WTC11 (cell line): ENCODE measurements around the gene LYPD6B. TPM values are rescaled to one million over a fixed set of nuclear protein-coding genes. Genes with fewer than 3 reads are reported as not detected.

ENCODE experiments used
- ATAC-seq: fragments of 200-7000 bp; cut with Tn5 transposase; 2 replicates; pipeline ENCODE4 v1.10.0; 2021; ENCODE audit warnings: mild to moderate bottlenecking, moderate library complexity
- CTCF ChIA-PET: fragments of 300-600 bp; sonication (Branson Sonifier 250); formaldehyde crosslinking; loops from one replicate; lab custom pipeline; 2021; ENCODE audit warnings: antibody characterized with exemption; lab: Charles Lee
- POLR2A ChIA-PET: fragments of 350-600 bp; sonication (Branson Sonifier 250); formaldehyde crosslinking; loops from one replicate; lab custom pipeline; 2021; ENCODE audit warnings: antibody characterized with exemption; lab: Charles Lee
- DNase-seq: peaks from one replicate; pipeline ENCODE4 v3.0.0; 2021; ENCODE audit warnings: low spot score
- H3K27ac Mint-ChIP-seq: 2 replicates; pipeline ENCODE4 v1.8.0; 2021; ENCODE audit warnings: mixed read lengths
- H3K27me3 Mint-ChIP-seq: 2 replicates; pipeline ENCODE4 v1.8.0; 2021; ENCODE audit warnings: low read depth, mild to moderate bottlenecking, moderate library complexity, mixed read lengths
- H3K36me3 Mint-ChIP-seq: 2 replicates; pipeline ENCODE4 v1.8.0; 2021; ENCODE audit warnings: mixed read lengths
- H3K4me1 Mint-ChIP-seq: 2 replicates; pipeline ENCODE4 v1.8.0; 2022; ENCODE audit warnings: mixed read lengths
- H3K4me3 Mint-ChIP-seq: 2 replicates; pipeline ENCODE4 v1.8.0; 2021; ENCODE audit warnings: mild to moderate bottlenecking, moderate library complexity, mixed read lengths
- H3K9me3 Mint-ChIP-seq: 2 replicates; pipeline ENCODE4 v1.8.0; 2021; ENCODE audit warnings: mixed read lengths
- CBFB ChIP-seq: sonication (generic); formaldehyde crosslinking; IDR thresholded peaks from 2 replicates; pipeline ENCODE4 v1.8.1; 2022; ENCODE audit warnings: mild to moderate bottlenecking, low read depth, missing genetic modification reagents
- ELF4 ChIP-seq: sonication (generic); formaldehyde crosslinking; IDR thresholded peaks from 2 replicates; pipeline ENCODE4 v1.8.1; 2022; ENCODE audit warnings: low read depth, mild to moderate bottlenecking, moderate library complexity, missing genetic modification reagents
- EMX1 ChIP-seq: fragments of 250-450 bp; sonication (Bioruptor Pico); IDR thresholded peaks from 2 replicates; pipeline ENCODE4 v1.8.0; 2021; ENCODE audit warnings: mild to moderate bottlenecking
- FOXJ3 ChIP-seq: sonication (generic); formaldehyde crosslinking; IDR thresholded peaks from 2 replicates; pipeline ENCODE4 v1.9.0; 2021; ENCODE audit warnings: missing genetic modification reagents, mild to moderate bottlenecking, borderline replicate concordance
- KAT7 ChIP-seq: sonication (generic); formaldehyde crosslinking; IDR thresholded peaks from 2 replicates; pipeline ENCODE4 v1.8.1; 2023; ENCODE audit warnings: missing genetic modification reagents, mild to moderate bottlenecking, borderline replicate concordance
- MXD4 ChIP-seq: fragments of 250-450 bp; sonication (Bioruptor Pico); IDR thresholded peaks from 2 replicates; pipeline ENCODE4 v1.8.0; 2021; ENCODE audit warnings: mild to moderate bottlenecking, moderate library complexity, borderline replicate concordance
- NFATC4 ChIP-seq: fragments of 250-450 bp; sonication (Bioruptor Pico); IDR thresholded peaks from 2 replicates; pipeline ENCODE4 v1.9.0; 2021; ENCODE audit warnings: mild to moderate bottlenecking
- NR2C2 ChIP-seq: sonication (generic); formaldehyde crosslinking; IDR thresholded peaks from 2 replicates; pipeline ENCODE4 v1.8.0; 2022; ENCODE audit warnings: mild to moderate bottlenecking, missing genetic modification reagents
- RELA ChIP-seq: sonication (generic); formaldehyde crosslinking; IDR thresholded peaks from 2 replicates; pipeline ENCODE4 v1.8.1; 2022; ENCODE audit warnings: missing genetic modification reagents, mild to moderate bottlenecking, borderline replicate concordance
- RORB ChIP-seq: fragments of 250-450 bp; sonication (Bioruptor Pico); IDR thresholded peaks from 2 replicates; pipeline ENCODE4 v1.9.0; 2021; ENCODE audit warnings: mild to moderate bottlenecking
- TEAD4 ChIP-seq: sonication (generic); formaldehyde crosslinking; IDR thresholded peaks from 2 replicates; pipeline ENCODE4 v1.8.0; 2022; ENCODE audit warnings: mild to moderate bottlenecking, missing genetic modification reagents
- ZNF263 ChIP-seq: sonication (generic); formaldehyde crosslinking; IDR thresholded peaks from 2 replicates; pipeline ENCODE4 v1.8.1; 2022; ENCODE audit warnings: low read depth, mild to moderate bottlenecking, moderate library complexity, missing genetic modification reagents
- total RNA-seq: library from RNA; stranded (reverse); gene quantifications from 3 replicates; pipeline ENCODE4 v1.2.3, GENCODE V29; 2021
- TF ChIP-seq, protein P1 (sequence below): sonication (generic); formaldehyde crosslinking; IDR thresholded peaks from 2 replicates; pipeline ENCODE4 v1.8.0; 2022; ENCODE audit warnings: mild to moderate bottlenecking, missing genetic modification reagents
- TF ChIP-seq, protein P2 (sequence below): fragments of 200-600 bp; IDR thresholded peaks from 2 replicates; pipeline ENCODE4 v1.8.0; 2022; ENCODE audit warnings: antibody characterized with exemption
- TF ChIP-seq, protein P3 (sequence below): sonication (generic); formaldehyde crosslinking; IDR thresholded peaks from 2 replicates; pipeline ENCODE4 v1.8.0; 2022; ENCODE audit warnings: mild to moderate bottlenecking, missing genetic modification reagents
- TF ChIP-seq, protein P4 (sequence below): fragments of 250-450 bp; sonication (Bioruptor Pico); IDR thresholded peaks from 2 replicates; pipeline ENCODE4 v2.1.2; 2022; ENCODE audit warnings: mild to moderate bottlenecking, moderate library complexity
- TF ChIP-seq, protein P5 (sequence below): sonication (generic); formaldehyde crosslinking; IDR thresholded peaks from 2 replicates; pipeline ENCODE4 v1.8.1; 2022; ENCODE audit warnings: low read depth, missing genetic modification reagents, borderline replicate concordance
- TF ChIP-seq, protein P6 (sequence below): sonication (generic); formaldehyde crosslinking; IDR thresholded peaks from 2 replicates; pipeline ENCODE4 v1.8.0; 2022; ENCODE audit warnings: mild to moderate bottlenecking, missing genetic modification reagents
- TF ChIP-seq, protein P7 (sequence below): sonication (generic); formaldehyde crosslinking; IDR thresholded peaks from 2 replicates; pipeline ENCODE4 v1.8.1; 2023; ENCODE audit warnings: mild to moderate bottlenecking, missing genetic modification reagents
- TF ChIP-seq, protein P8 (sequence below): sonication (generic); formaldehyde crosslinking; IDR thresholded peaks from 2 replicates; pipeline ENCODE4 v1.8.1; 2023; ENCODE audit warnings: mild to moderate bottlenecking, missing genetic modification reagents, moderate library complexity

Gene LYPD6B
- total RNA-seq, 1 experiment from 2014 or later: 1.6 TPM

DNA sequence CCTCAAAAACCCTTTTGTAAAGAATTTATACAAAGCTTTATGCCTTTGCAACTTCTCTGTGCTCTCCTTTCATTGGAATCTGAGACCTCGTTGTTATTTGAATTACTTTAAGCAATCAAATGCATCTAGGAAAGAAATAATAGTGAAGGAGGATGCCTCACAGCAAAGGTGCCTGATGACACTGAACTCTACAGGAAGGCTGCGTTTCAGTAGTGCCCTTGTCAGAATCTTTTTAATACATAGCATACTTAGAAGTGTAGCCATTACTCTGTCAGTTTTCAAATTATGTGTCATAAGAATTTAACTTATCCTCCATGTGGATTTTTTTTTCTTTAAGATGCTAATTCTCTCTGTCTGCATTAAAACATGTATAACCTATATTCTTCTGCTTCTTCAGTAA, 9.6 kb upstream of the LYPD6B start:
- H3K27me3 Mint-ChIP-seq: no peaks in the 10 kb centered on the region
- TF ChIP-seq, protein P1, sequence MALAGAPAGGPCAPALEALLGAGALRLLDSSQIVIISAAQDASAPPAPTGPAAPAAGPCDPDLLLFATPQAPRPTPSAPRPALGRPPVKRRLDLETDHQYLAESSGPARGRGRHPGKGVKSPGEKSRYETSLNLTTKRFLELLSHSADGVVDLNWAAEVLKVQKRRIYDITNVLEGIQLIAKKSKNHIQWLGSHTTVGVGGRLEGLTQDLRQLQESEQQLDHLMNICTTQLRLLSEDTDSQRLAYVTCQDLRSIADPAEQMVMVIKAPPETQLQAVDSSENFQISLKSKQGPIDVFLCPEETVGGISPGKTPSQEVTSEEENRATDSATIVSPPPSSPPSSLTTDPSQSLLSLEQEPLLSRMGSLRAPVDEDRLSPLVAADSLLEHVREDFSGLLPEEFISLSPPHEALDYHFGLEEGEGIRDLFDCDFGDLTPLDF: no peak
- TF ChIP-seq, protein P2, sequence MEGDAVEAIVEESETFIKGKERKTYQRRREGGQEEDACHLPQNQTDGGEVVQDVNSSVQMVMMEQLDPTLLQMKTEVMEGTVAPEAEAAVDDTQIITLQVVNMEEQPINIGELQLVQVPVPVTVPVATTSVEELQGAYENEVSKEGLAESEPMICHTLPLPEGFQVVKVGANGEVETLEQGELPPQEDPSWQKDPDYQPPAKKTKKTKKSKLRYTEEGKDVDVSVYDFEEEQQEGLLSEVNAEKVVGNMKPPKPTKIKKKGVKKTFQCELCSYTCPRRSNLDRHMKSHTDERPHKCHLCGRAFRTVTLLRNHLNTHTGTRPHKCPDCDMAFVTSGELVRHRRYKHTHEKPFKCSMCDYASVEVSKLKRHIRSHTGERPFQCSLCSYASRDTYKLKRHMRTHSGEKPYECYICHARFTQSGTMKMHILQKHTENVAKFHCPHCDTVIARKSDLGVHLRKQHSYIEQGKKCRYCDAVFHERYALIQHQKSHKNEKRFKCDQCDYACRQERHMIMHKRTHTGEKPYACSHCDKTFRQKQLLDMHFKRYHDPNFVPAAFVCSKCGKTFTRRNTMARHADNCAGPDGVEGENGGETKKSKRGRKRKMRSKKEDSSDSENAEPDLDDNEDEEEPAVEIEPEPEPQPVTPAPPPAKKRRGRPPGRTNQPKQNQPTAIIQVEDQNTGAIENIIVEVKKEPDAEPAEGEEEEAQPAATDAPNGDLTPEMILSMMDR: no peak
- TF ChIP-seq, protein P3, sequence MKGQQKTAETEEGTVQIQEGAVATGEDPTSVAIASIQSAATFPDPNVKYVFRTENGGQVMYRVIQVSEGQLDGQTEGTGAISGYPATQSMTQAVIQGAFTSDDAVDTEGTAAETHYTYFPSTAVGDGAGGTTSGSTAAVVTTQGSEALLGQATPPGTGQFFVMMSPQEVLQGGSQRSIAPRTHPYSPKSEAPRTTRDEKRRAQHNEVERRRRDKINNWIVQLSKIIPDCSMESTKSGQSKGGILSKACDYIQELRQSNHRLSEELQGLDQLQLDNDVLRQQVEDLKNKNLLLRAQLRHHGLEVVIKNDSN (CRISPR knock-in tag): no peak
- TF ChIP-seq, protein P4, sequence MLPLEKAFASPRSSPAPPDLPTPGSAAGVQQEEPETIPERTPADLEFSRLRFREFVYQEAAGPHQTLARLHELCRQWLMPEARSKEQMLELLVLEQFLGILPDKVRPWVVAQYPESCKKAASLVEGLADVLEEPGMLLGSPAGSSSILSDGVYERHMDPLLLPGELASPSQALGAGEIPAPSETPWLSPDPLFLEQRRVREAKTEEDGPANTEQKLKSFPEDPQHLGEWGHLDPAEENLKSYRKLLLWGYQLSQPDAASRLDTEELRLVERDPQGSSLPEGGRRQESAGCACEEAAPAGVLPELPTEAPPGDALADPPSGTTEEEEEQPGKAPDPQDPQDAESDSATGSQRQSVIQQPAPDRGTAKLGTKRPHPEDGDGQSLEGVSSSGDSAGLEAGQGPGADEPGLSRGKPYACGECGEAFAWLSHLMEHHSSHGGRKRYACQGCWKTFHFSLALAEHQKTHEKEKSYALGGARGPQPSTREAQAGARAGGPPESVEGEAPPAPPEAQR (CRISPR knock-in tag): no peak
- TF ChIP-seq ZNF263 (CRISPR knock-in tag) (no peak), FOXJ3 (CRISPR knock-in tag) (no peak), NR2C2 (no peak), EMX1 (no peak), ELF4 (CRISPR knock-in tag) (no peak), RELA (no peak), NFATC4 (CRISPR knock-in tag) (no peak), MXD4 (CRISPR knock-in tag) (no peak)
- TF ChIP-seq, protein P5, sequence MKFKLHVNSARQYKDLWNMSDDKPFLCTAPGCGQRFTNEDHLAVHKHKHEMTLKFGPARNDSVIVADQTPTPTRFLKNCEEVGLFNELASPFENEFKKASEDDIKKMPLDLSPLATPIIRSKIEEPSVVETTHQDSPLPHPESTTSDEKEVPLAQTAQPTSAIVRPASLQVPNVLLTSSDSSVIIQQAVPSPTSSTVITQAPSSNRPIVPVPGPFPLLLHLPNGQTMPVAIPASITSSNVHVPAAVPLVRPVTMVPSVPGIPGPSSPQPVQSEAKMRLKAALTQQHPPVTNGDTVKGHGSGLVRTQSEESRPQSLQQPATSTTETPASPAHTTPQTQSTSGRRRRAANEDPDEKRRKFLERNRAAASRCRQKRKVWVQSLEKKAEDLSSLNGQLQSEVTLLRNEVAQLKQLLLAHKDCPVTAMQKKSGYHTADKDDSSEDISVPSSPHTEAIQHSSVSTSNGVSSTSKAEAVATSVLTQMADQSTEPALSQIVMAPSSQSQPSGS: no peak
- TF ChIP-seq, protein P6, sequence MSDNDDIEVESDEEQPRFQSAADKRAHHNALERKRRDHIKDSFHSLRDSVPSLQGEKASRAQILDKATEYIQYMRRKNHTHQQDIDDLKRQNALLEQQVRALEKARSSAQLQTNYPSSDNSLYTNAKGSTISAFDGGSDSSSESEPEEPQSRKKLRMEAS: no peak
- TF ChIP-seq, protein P7, sequence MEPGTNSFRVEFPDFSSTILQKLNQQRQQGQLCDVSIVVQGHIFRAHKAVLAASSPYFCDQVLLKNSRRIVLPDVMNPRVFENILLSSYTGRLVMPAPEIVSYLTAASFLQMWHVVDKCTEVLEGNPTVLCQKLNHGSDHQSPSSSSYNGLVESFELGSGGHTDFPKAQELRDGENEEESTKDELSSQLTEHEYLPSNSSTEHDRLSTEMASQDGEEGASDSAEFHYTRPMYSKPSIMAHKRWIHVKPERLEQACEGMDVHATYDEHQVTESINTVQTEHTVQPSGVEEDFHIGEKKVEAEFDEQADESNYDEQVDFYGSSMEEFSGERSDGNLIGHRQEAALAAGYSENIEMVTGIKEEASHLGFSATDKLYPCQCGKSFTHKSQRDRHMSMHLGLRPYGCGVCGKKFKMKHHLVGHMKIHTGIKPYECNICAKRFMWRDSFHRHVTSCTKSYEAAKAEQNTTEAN (CRISPR knock-in tag): no peak
- no peak overlapping the region for H3K27ac Mint-ChIP-seq
- no peaks in the 10 kb centered on the region for H3K36me3 Mint-ChIP-seq
- H3K4me3 Mint-ChIP-seq: no peak overlapping the region
- ChIA-PET CTCF (interaction anchor here (1.1 to 11.8 kb wide), 3 partner anchors 10 to 284 kb away, joined by 3 to 104 read pairs (median 11); partner anchors contain the start of gene LYPD6B), POLR2A (interaction anchor here (0.5 kb wide), 1 partner anchor 426 kb away, joined by 3 read pairs; no protein-coding TSS in a partner anchor)
- DNase-seq (no peak), ATAC-seq (no peak)
- no peaks in the 10 kb centered on the region for H3K9me3 Mint-ChIP-seq
- H3K4me1 Mint-ChIP-seq: peaks cover 41% of the 10 kb centered on the region

DNA sequence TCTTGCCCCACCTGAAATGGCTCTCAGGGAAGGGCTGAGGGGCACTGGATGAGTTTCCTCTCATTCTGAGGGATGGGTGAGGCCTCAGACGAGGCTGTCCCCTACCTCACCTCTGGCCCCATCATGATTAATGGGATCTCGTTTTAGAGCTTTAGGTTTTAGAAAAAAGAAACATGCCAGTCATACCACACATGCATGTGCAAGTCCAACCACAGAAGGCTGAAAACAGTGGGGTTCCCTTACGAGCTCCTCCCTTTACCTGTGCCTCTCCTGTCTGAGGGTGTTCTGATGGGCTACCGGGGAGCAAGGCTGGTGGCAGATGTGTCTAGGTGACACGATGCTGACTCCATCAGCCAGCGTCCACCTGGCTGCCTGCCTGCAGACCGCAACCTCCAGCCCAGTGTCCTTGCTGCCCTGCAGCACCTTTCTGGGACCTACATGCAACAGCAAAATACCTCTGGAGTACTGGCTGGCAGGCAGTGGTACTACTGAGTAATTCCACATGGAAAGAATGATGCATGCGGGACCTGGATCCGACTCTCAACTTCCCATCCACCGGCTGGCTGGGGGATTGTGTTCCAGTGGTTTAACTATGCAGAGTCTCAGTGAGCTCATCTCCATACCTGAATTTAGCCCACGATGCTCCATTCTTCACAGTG, 9.1 kb upstream of the LYPD6B start:
- TF ChIP-seq RORB (no peak), KAT7 (CRISPR knock-in tag) (no peak), TEAD4 (no peak), FOXJ3 (CRISPR knock-in tag) (no peak), NR2C2 (no peak), CBFB (CRISPR knock-in tag) (no peak), MXD4 (CRISPR knock-in tag) (no peak)
- TF ChIP-seq, protein P8, sequence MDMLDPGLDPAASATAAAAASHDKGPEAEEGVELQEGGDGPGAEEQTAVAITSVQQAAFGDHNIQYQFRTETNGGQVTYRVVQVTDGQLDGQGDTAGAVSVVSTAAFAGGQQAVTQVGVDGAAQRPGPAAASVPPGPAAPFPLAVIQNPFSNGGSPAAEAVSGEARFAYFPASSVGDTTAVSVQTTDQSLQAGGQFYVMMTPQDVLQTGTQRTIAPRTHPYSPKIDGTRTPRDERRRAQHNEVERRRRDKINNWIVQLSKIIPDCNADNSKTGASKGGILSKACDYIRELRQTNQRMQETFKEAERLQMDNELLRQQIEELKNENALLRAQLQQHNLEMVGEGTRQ (CRISPR knock-in tag): no peak
- TF ChIP-seq, protein P4 (CRISPR knock-in tag): no peak
- Mint-ChIP-seq H3K4me1 (peaks cover 44% of the 10 kb centered on the region), H3K4me3 (no peak overlapping the region), H3K9me3 (no peaks in the 10 kb centered on the region), H3K36me3 (no peaks in the 10 kb centered on the region), H3K27ac (no peak overlapping the region), H3K27me3 (no peaks in the 10 kb centered on the region)
- CTCF ChIA-PET: interaction anchor here (1.1 to 11.8 kb wide), 3 partner anchors 9 to 283 kb away, joined by 3 to 104 read pairs (median 11); partner anchors contain the start of gene LYPD6B
- DNase-seq: no peak
- ATAC-seq: no peak; the same call in none of the 2 replicates
- POLR2A ChIA-PET: interaction anchor here (0.5 kb wide), 1 partner anchor 426 kb away, joined by 3 read pairs; no protein-coding TSS in a partner anchor
